IMR-90 (cell line): ENCODE data around the gene BBS1. TPM values are rescaled to one million over a fixed set of nuclear protein-coding genes. Genes with fewer than 3 reads are reported as not detected.

Experiments
- ATAC-seq: fragments of 200-7000 bp; cut with Tn5 transposase; 2 replicates; pipeline ENCODE4 v1.9.1; 2020; ENCODE audit warnings: low read depth, mild to moderate bottlenecking, moderate library complexity
- BruUV-seq: library from RNA; stranded (reverse); fragments of 400-500 nt; replicated peaks from 2 replicates; lab custom pipeline; 2021; lab: Mats Ljungman, UMichigan
- CTCF ChIA-PET: fragments of 300-600 bp; formaldehyde crosslinking; extraction: SDS; loops from one replicate; lab custom pipeline; 2021; ENCODE audit warnings: antibody characterized with exemption; lab: Yijun Ruan, JAX
- POLR2A ChIA-PET: fragments of 300-600 bp; sonication (Branson Sonifier 250); formaldehyde crosslinking; loops from one replicate; lab custom pipeline; 2022; ENCODE audit warnings: antibody characterized with exemption; ENCODE audit not compliant: unreplicated experiment; lab: Charles Lee
- DNase-seq: peaks from one replicate; pipeline ENCODE4 v3.0.0; 2013
- H2AFZ ChIP-seq: replicated peaks from 2 replicates; pipeline ENCODE3; 2013; ENCODE audit warnings: low read length, mild to moderate bottlenecking; ENCODE audit not compliant: poor library complexity
- H2AK5ac ChIP-seq: 2 replicates; pipeline ENCODE4 v1.6.1; 2013; ENCODE audit warnings: low read depth, low read length, inconsistent platforms
- H2AK9ac ChIP-seq: replicated peaks from 2 replicates; pipeline ENCODE3; 2013; ENCODE audit warnings: mild to moderate bottlenecking, low read depth, low read length, moderate library complexity; ENCODE audit not compliant: poor library complexity
- H2BK120ac ChIP-seq: 2 replicates; pipeline ENCODE4 v1.6.1; 2013; ENCODE audit warnings: low read depth, low read length, inconsistent platforms
- H2BK15ac ChIP-seq: 3 replicates; pipeline ENCODE4 v1.6.1; 2013; ENCODE audit warnings: low read depth, low read length, inconsistent platforms
- H2BK20ac ChIP-seq: 2 replicates; pipeline ENCODE4 v1.6.1; 2013; ENCODE audit warnings: low read depth, mild to moderate bottlenecking, inconsistent platforms, low read length, moderate library complexity
- H2BK5ac ChIP-seq: 2 replicates; pipeline ENCODE4 v1.6.1; 2013; ENCODE audit warnings: mild to moderate bottlenecking, low read depth, low read length, inconsistent platforms; ENCODE audit not compliant: poor library complexity, severe bottlenecking
- H3K14ac ChIP-seq: replicated peaks from 2 replicates; pipeline ENCODE4 v1.6.1; 2013; ENCODE audit warnings: low read depth, low read length, inconsistent platforms
- H3K18ac ChIP-seq: 2 replicates; pipeline ENCODE4 v1.6.1; 2013; ENCODE audit warnings: low read depth, low read length, control low read depth
- H3K23ac ChIP-seq: 2 replicates; pipeline ENCODE4 v1.6.1; 2013; ENCODE audit warnings: low read depth, low read length, inconsistent platforms
- H3K27ac ChIP-seq: 2 replicates; pipeline ENCODE4 v1.5.1; 2013; ENCODE audit warnings: mild to moderate bottlenecking, control low read depth, low read length; ENCODE audit not compliant: insufficient read depth
- H3K27me3 ChIP-seq: 2 replicates; pipeline ENCODE4 v1.6.1; 2013; ENCODE audit warnings: low read length; ENCODE audit not compliant: control insufficient read depth, insufficient read depth
- H3K36me3 ChIP-seq: 2 replicates; pipeline ENCODE4 v1.6.1; 2013; ENCODE audit warnings: low read length, mixed read lengths; ENCODE audit not compliant: control insufficient read depth, insufficient read depth
- H3K4ac ChIP-seq: 2 replicates; pipeline ENCODE4 v1.6.1; 2013; ENCODE audit warnings: low read depth, low read length, inconsistent platforms
- H3K4me1 ChIP-seq: 2 replicates; pipeline ENCODE4 v1.6.1; 2013; ENCODE audit warnings: low read length, mixed read lengths; ENCODE audit not compliant: control insufficient read depth, insufficient read depth
- H3K4me2 ChIP-seq: 2 replicates; pipeline ENCODE4 v1.6.1; 2013; ENCODE audit warnings: low read depth, mild to moderate bottlenecking, control low read depth, low read length, moderate library complexity
- H3K4me3 ChIP-seq: 2 replicates; pipeline ENCODE4 v1.5.1; 2013; ENCODE audit warnings: low read depth, mild to moderate bottlenecking, control low read depth, low read length, moderate library complexity; ENCODE audit not compliant: insufficient read depth
- H3K56ac ChIP-seq: 2 replicates; pipeline ENCODE4 v1.6.1; 2013; ENCODE audit warnings: low read length, inconsistent platforms; ENCODE audit not compliant: insufficient read depth; ENCODE audit errors: extremely low read depth
- H3K79me1 ChIP-seq, 2 experiments: 2 replicates each; pipeline ENCODE4 v1.6.1; 2013; ENCODE audit warnings: low read length in 2 of 2, inconsistent platforms in 1 of 2, low read depth in 1 of 2
- H3K9ac ChIP-seq: 2 replicates; pipeline ENCODE4 v1.6.1; 2013; ENCODE audit warnings: low read depth, low read length, control low read depth
- H3K9me1 ChIP-seq: 2 replicates; pipeline ENCODE4 v1.6.1; 2013; ENCODE audit warnings: low read length, inconsistent platforms; ENCODE audit not compliant: insufficient read depth
- H3K9me3 ChIP-seq: 2 replicates; pipeline ENCODE4 v1.6.1; 2013; ENCODE audit warnings: low read length; ENCODE audit not compliant: control insufficient read depth, insufficient read depth
- H4K20me1 ChIP-seq: 2 replicates; pipeline ENCODE4 v1.6.1; 2013; ENCODE audit warnings: low read length, inconsistent platforms; ENCODE audit not compliant: insufficient read depth
- H4K5ac ChIP-seq: 2 replicates; pipeline ENCODE4 v1.6.1; 2013; ENCODE audit warnings: mild to moderate bottlenecking, low read depth, low read length, control low read depth
- H4K8ac ChIP-seq, 2 experiments: 2 replicates each; pipeline ENCODE4 v1.6.1; 2013; ENCODE audit warnings: low read depth in 2 of 2, low read length in 2 of 2, control low read depth in 1 of 2, inconsistent platforms in 1 of 2
- H4K91ac ChIP-seq: 2 replicates; pipeline ENCODE4 v1.6.1; 2013; ENCODE audit warnings: low read depth, low read length, inconsistent platforms; ENCODE audit not compliant: insufficient read depth
- BHLHE40 ChIP-seq: fragments of 150-350 bp; IDR thresholded peaks from 2 replicates; pipeline ENCODE4 v1.6.1; 2016; ENCODE audit warnings: mild to moderate bottlenecking, low read depth, low read length
- CEBPB ChIP-seq: IDR thresholded peaks from 2 replicates; pipeline ENCODE4 v1.6.1; 2012; ENCODE audit warnings: low read depth, low read length, improper control_type of control experiment
- CHD1 ChIP-seq: IDR thresholded peaks from 2 replicates; pipeline ENCODE4 v1.6.1; 2012; ENCODE audit warnings: low read depth, low read length, improper control_type of control experiment
- CTCF ChIP-seq: conservative IDR thresholded peaks from 2 replicates; pipeline ENCODE4 v1.5.1; 2012; ENCODE audit warnings: mild to moderate bottlenecking, low read depth, low read length, improper control_type of control experiment
- ELK1 ChIP-seq: fragments of 150-350 bp; IDR thresholded peaks from 2 replicates; pipeline ENCODE4 v1.6.1; 2016; ENCODE audit warnings: low read depth, mild to moderate bottlenecking, low read length, moderate library complexity, borderline replicate concordance
- FOS ChIP-seq: fragments of 150-350 bp; IDR thresholded peaks from 2 replicates; pipeline ENCODE4 v1.6.1; 2016; ENCODE audit warnings: low read depth, low read length
- MAFK ChIP-seq: IDR thresholded peaks from 2 replicates; pipeline ENCODE4 v1.6.1; 2012; ENCODE audit warnings: low read depth, low read length, improper control_type of control experiment
- MAZ ChIP-seq: IDR thresholded peaks from 2 replicates; pipeline ENCODE4 v1.6.1; 2012; ENCODE audit warnings: low read depth, mild to moderate bottlenecking, low read length, improper control_type of control experiment, moderate library complexity, borderline replicate concordance
- MXI1 ChIP-seq: IDR thresholded peaks from 2 replicates; pipeline ENCODE4 v1.6.1; 2012; ENCODE audit warnings: low read depth, mild to moderate bottlenecking, low read length, moderate library complexity, borderline replicate concordance
- NFE2L2 ChIP-seq: fragments of 150-350 bp; IDR thresholded peaks from 2 replicates; pipeline ENCODE4 v1.6.1; 2016; ENCODE audit warnings: low read depth, mild to moderate bottlenecking, low read length
- POLR2A ChIP-seq: IDR thresholded peaks from 2 replicates; pipeline ENCODE4 v1.6.1; 2012; ENCODE audit warnings: mild to moderate bottlenecking, low read depth, low read length
- RAD21 ChIP-seq: IDR thresholded peaks from 2 replicates; pipeline ENCODE4 v1.6.1; 2012; ENCODE audit warnings: low read length, improper control_type of control experiment
- RFX5 ChIP-seq: IDR thresholded peaks from 2 replicates; pipeline ENCODE4 v1.8.0; 2012; ENCODE audit warnings: low read depth, mild to moderate bottlenecking, low read length, moderate library complexity
- SMC3 ChIP-seq: fragments of 150-350 bp; IDR thresholded peaks from 2 replicates; pipeline ENCODE4 v1.6.1; 2016; ENCODE audit warnings: low read depth, mild to moderate bottlenecking, antibody characterized with exemption, low read length, moderate library complexity
- USF2 ChIP-seq: fragments of 150-350 bp; IDR thresholded peaks from 2 replicates; pipeline ENCODE4 v1.6.1; 2017; ENCODE audit warnings: mild to moderate bottlenecking, antibody characterized with exemption, low read length, low read depth
- WGBS, 2 experiments: methylation state at CpG; one replicate each; pipeline versions ENCODE4 v1.1.5 to v1.1.7; 2013; ENCODE audit warnings: missing lambda C conversion rate in 2 of 2; ENCODE audit not compliant: insufficient read length in 1 of 2; ENCODE audit errors: extremely low coverage in 2 of 2; 5-methylcytosine and 5-hydroxymethylcytosine counted together
- dilution Hi-C: fragments of 300-500 bp; cut with HindIII; formaldehyde crosslinking; loops from one replicate; pipeline ENCODE4 v1.14.3; 2018; ENCODE audit warnings: low sequenced_read_pairs; ENCODE audit not compliant: unreplicated experiment
- in situ Hi-C: fragments of 300-500 bp; cut with MboI; formaldehyde crosslinking; loops from 3 replicates; pipeline ENCODE4 v1.14.3; 2019; ENCODE audit warnings: low sequenced_read_pairs, inconsistent platforms, mixed read lengths
- intact Hi-C: fragments of 100-400 bp; cut with micrococcal nuclease; formaldehyde crosslinking; loops from 2 replicates; pipeline ENCODE4 v1.10.0; 2022
- polyA plus RNA-seq, 3 experiments: library from polyadenylated mRNA; depleted of rRNA; stranded (reverse); fragments of >200 nt; gene quantifications; 2 replicates each; pipeline ENCODE4 v1.2.3, GENCODE V29; 2012; ENCODE audit warnings: low replicate concordance in 1 of 3
- total RNA-seq: library from RNA; depleted of rRNA; stranded (reverse); fragments of >200 nt; gene quantifications from 2 replicates; pipeline ENCODE4 v1.2.3, GENCODE V29; 2012

The BBS1 gene
- total and polyA plus RNA-seq, 2 of the 4 experiments (the other 2 are of a cell fraction), result 16.5 to 20.6 TPM

GRCh38 chr11:66530927-66531709 is 20.7 kb downstream of the BBS1 start:
- ATAC-seq (no peak), DNase-seq (no peak)
- Histone ChIP-seq H3K14ac (no peak overlapping the region), H3K36me3 (peaks cover 4% of the 10 kb centered on the region), H3K27me3 (no peaks in the 10 kb centered on the region), H4K5ac (no peak overlapping the region), H3K4me2 (no peak overlapping the region), H3K4me1 (no peaks in the 10 kb centered on the region), H2AK5ac (no peak overlapping the region), H3K27ac (no peak overlapping the region), H4K20me1 (no peaks in the 10 kb centered on the region; the same call in 1 of the 2 replicates), H3K9me3 (no peaks in the 10 kb centered on the region), H3K56ac (no peak overlapping the region), H3K18ac (no peak overlapping the region), H2BK15ac (no peak overlapping the region), H3K79me1 (no peaks in the 10 kb centered on the region), H3K4me3 (no peak overlapping the region), H2BK20ac (no peak overlapping the region), H4K8ac (no peak overlapping the region), H3K9ac (no peak overlapping the region), H3K23ac (no peak overlapping the region), H3K9me1 (0 out of 2 replicates have a peak, but pooled peaks cover 3% of the 10 kb centered on the region), H2BK120ac (no peak overlapping the region), H3K4ac (no peak overlapping the region), H4K91ac (no peak overlapping the region), H2AK9ac (peak overlapping the region; percentile 24), H2BK5ac (no peak overlapping the region), H2AFZ (no peak overlapping the region)
- CTCF ChIA-PET, result no interaction called here
- dilution Hi-C loops (no loop called here), in situ Hi-C loops (no loop called here), intact Hi-C loops (no loop called here)
- BruUV-seq, result no TSS peak
- POLR2A ChIA-PET, result no interaction called here
- WGBS, 2 experiments, result 73% methylated on average over 2 of the region's 10 CpGs; no CpG with 5 or more reads in 1 of the 2 experiments
- TF ChIP-seq MXI1, result no peak
- TF ChIP-seq CHD1, result no peak
- TF ChIP-seq NFE2L2, result no peak
- no peak for TF ChIP-seq SMC3
- no peak for TF ChIP-seq MAFK
- TF ChIP-seq CEBPB, result no peak
- TF ChIP-seq POLR2A, result no peak
- no peak for TF ChIP-seq MAZ
- no peak for TF ChIP-seq CTCF
- TF ChIP-seq RAD21, result no peak
- TF ChIP-seq RFX5, result no peak
- TF ChIP-seq ELK1, result no peak
- TF ChIP-seq BHLHE40, result no peak
- no peak for TF ChIP-seq FOS
- TF ChIP-seq USF2, result no peak
